Epithelial cell of proximal tubule (primary cell): ENCODE results near the gene P3H2. TPM values are rescaled to one million over a fixed set of nuclear protein-coding genes. Genes with fewer than 3 reads are reported as not detected.
"Not testable (repeated sequence)": the region's sequence is repeated elsewhere in the genome, so short reads cannot be mapped to it uniquely, and the experiment has no call there.

Experiments used
- DNase-seq: peaks from one replicate; pipeline ENCODE4 v3.0.0-alpha.2; 2011; ENCODE audit warnings: low read depth
- H3K4me3 ChIP-seq: 2 replicates; pipeline ENCODE4 v1.5.1; 2011; ENCODE audit warnings: low read depth, mild to moderate bottlenecking, low read length
- CTCF ChIP-seq: conservative IDR thresholded peaks from 2 replicates; pipeline ENCODE4 v1.5.1; 2012; ENCODE audit warnings: low read depth, mild to moderate bottlenecking, low read length
- total RNA-seq: library from RNA; depleted of rRNA; stranded (reverse); fragments of >200 nt; gene quantifications from 2 replicates; pipeline ENCODE4 v1.2.3, GENCODE V29; 2015

The P3H2 gene
- total RNA-seq, 1 donor from 2014 or later: 107 TPM

GRCh38 chr3:189962466-189962865, 158.2 kb downstream of the P3H2 start:
- TF ChIP-seq CTCF: no peak
- no peak for DNase-seq
- no peak overlapping the region for H3K4me3 ChIP-seq

GRCh38 chr3:189961522-189962161, 159.1 kb downstream of the P3H2 start:
- DNase-seq: no peak
- no peak overlapping the region for H3K4me3 ChIP-seq
- TF ChIP-seq CTCF: peak; percentile 96

- not testable (repeated sequence) for H3K4me3 ChIP-seq, DNase-seq
Measured at GRCh38 chr3:189961086-189961485, 159.6 kb downstream of the P3H2 start.

- no peak for DNase-seq
- TF ChIP-seq CTCF: no peak
- no peak overlapping the region for H3K4me3 ChIP-seq
Measured at GRCh38 chr3:189954733-189955665, 165.7 kb downstream of the P3H2 start.

GRCh38 chr3:189953551-189953950, 167.1 kb downstream of the P3H2 start:
- no peak for TF ChIP-seq CTCF
- no peak overlapping the region for H3K4me3 ChIP-seq
- no peak for DNase-seq

- H3K4me3 ChIP-seq: no peak overlapping the region
- DNase-seq: no peak
- TF ChIP-seq CTCF: no peak
Measured at GRCh38 chr3:189952272-189952671, 168.4 kb downstream of the P3H2 start.

GRCh38 chr3:189950258-189950657, 170.4 kb downstream of the P3H2 start:
- DNase-seq: no peak
- no peak overlapping the region for H3K4me3 ChIP-seq
- peak; percentile 6 for TF ChIP-seq CTCF
